Measurements from ENCODE around the gene FMNL2.

FMNL2 gene

GRCh38 chr2:152433791-152434190 is 98.8 kb downstream of the FMNL2 start:
- H3K4me3 ChIP-seq (ENCODE audit: low read length) = no peak overlapping the region
- no peak for DNase-seq (ENCODE audit: low read depth, low spot score)

GRCh38 chr2:152434395-152435182 is 99.6 kb downstream of the FMNL2 start:
- no peak overlapping the region for H3K4me3 ChIP-seq (ENCODE audit: low read length)
- DNase-seq (ENCODE audit: low read depth, low spot score) = no peak

- DNase-seq (ENCODE audit: low read depth, low spot score) = no peak
- H3K4me3 ChIP-seq (ENCODE audit: low read length) = no peak overlapping the region
Measured at GRCh38 chr2:152436148-152436547, 101.2 kb downstream of the FMNL2 start.

GRCh38 chr2:152437276-152438108 is 102.5 kb downstream of the FMNL2 start:
- no peak for DNase-seq (ENCODE audit: low read depth, low spot score)

GRCh38 chr2:152440049-152440448 is 105.1 kb downstream of the FMNL2 start:
- no peak overlapping the region for H3K4me3 ChIP-seq (ENCODE audit: low read length)
- DNase-seq (ENCODE audit: low read depth, low spot score) = no peak

More at GRCh38 chr2:152437276-152438108, 102.5 kb downstream of the FMNL2 start:
- no peak overlapping the region for H3K4me3 ChIP-seq (ENCODE audit: low read length)

- no peak overlapping the region for H3K4me3 ChIP-seq (ENCODE audit: low read length)
- DNase-seq (ENCODE audit: low read depth, low spot score) = no peak
Measured at GRCh38 chr2:152440460-152440859, 105.5 kb downstream of the FMNL2 start.

- H3K4me3 ChIP-seq (ENCODE audit: low read length) = no peak overlapping the region
- no peak for DNase-seq (ENCODE audit: low read depth, low spot score)
Measured at GRCh38 chr2:152441961-152442360, 107.0 kb downstream of the FMNL2 start.

GRCh38 chr2:152443771-152444170 is 108.8 kb downstream of the FMNL2 start:
- no peak overlapping the region for H3K4me3 ChIP-seq (ENCODE audit: low read length)
- no peak for DNase-seq (ENCODE audit: low read depth, low spot score)

- no peak for DNase-seq (ENCODE audit: low read depth, low spot score)
- H3K4me3 ChIP-seq (ENCODE audit: low read length) = no peak overlapping the region
Measured at GRCh38 chr2:152444448-152444847, 109.5 kb downstream of the FMNL2 start.

- H3K4me3 ChIP-seq (ENCODE audit: low read length) = no peak overlapping the region
Measured at GRCh38 chr2:152445375-152445774, 110.4 kb downstream of the FMNL2 start.

GRCh38 chr2:152445791-152446201 is 110.8 kb downstream of the FMNL2 start:
- no peak overlapping the region for H3K4me3 ChIP-seq (ENCODE audit: low read length)
- no peak for DNase-seq (ENCODE audit: low read depth, low spot score)

More at GRCh38 chr2:152445375-152445774, 110.4 kb downstream of the FMNL2 start:
- no peak for DNase-seq (ENCODE audit: low read depth, low spot score)

- H3K4me3 ChIP-seq (ENCODE audit: low read length) = no peak overlapping the region
- no peak for DNase-seq (ENCODE audit: low read depth, low spot score)
Measured at GRCh38 chr2:152446213-152446612, 111.2 kb downstream of the FMNL2 start.

- no peak for DNase-seq (ENCODE audit: low read depth, low spot score)
- no peak overlapping the region for H3K4me3 ChIP-seq (ENCODE audit: low read length)
Measured at GRCh38 chr2:152447897-152448296, 112.9 kb downstream of the FMNL2 start.

- no peak for DNase-seq (ENCODE audit: low read depth, low spot score)
- H3K4me3 ChIP-seq (ENCODE audit: low read length) = no peak overlapping the region
Measured at GRCh38 chr2:152448606-152449005, 113.6 kb downstream of the FMNL2 start.

GRCh38 chr2:152449578-152449977 is 114.6 kb downstream of the FMNL2 start:
- H3K4me3 ChIP-seq (ENCODE audit: low read length) = no peak overlapping the region
- DNase-seq (ENCODE audit: low read depth, low spot score) = no peak

- DNase-seq (ENCODE audit: low read depth, low spot score) = no peak
- no peak overlapping the region for H3K4me3 ChIP-seq (ENCODE audit: low read length)
Measured at GRCh38 chr2:152450176-152450575, 115.2 kb downstream of the FMNL2 start.

GRCh38 chr2:152452256-152452973 is 117.4 kb downstream of the FMNL2 start:
- no peak for DNase-seq (ENCODE audit: low read depth, low spot score)
- H3K4me3 ChIP-seq (ENCODE audit: low read length) = no peak overlapping the region

GRCh38 chr2:152453129-152453911 is 118.3 kb downstream of the FMNL2 start:
- H3K4me3 ChIP-seq (ENCODE audit: low read length) = no peak overlapping the region
- DNase-seq (ENCODE audit: low read depth, low spot score) = no peak

GRCh38 chr2:152454371-152454770 is 119.4 kb downstream of the FMNL2 start:
- no peak for DNase-seq (ENCODE audit: low read depth, low spot score)

More at GRCh38 chr2:152454371-152454770, 119.4 kb downstream of the FMNL2 start:
- H3K4me3 ChIP-seq (ENCODE audit: low read length) = no peak overlapping the region

Data from Jurkat, Clone E6-1 (cell line).